Endothelial cell of umbilical vein (primary cell): Measurements from ENCODE around the gene ADAMTS17. TPM values are rescaled to one million over a fixed set of nuclear protein-coding genes. Genes with fewer than 3 reads are reported as not detected.
A peak's percentile ranks its signal among the peaks of the same experiment; 100 is the strongest.

ENCODE experiments used
- BruUV-seq: library from RNA; stranded (reverse); fragments of 400-500 nt; replicated peaks from 2 replicates; lab custom pipeline; 2021; lab: Mats Ljungman, UMichigan
- CTCF ChIA-PET: fragments of 300-600, 350-600 bp; sonication (Branson Sonifier 250); formaldehyde crosslinking; loops from one replicate; lab custom pipeline; 2021; ENCODE audit warnings: antibody characterized with exemption, inconsistent platforms; lab: Charles Lee
- POLR2A ChIA-PET: fragments of 300-600, 350-600 bp; sonication (Branson Sonifier 250); formaldehyde crosslinking; loops from one replicate; lab custom pipeline; 2021; ENCODE audit warnings: antibody characterized with exemption, inconsistent platforms; lab: Charles Lee
- DNase-seq: peaks from one replicate; pipeline ENCODE4 v3.0.0-alpha.2; 2011; ENCODE audit warnings: low read depth, low spot score
- FAIRE-seq: peaks from 2 replicates; lab custom pipeline; 2011; peaks lifted over from hg19 to GRCh38; lab: Jason Lieb, UNC
- H2AFZ ChIP-seq: 2 replicates; pipeline ENCODE4 v1.6.0; 2012; ENCODE audit warnings: low read depth, low read length, control low read depth, inconsistent platforms
- H3K27ac ChIP-seq: 2 replicates; pipeline ENCODE4 v1.5.1; 2011; ENCODE audit warnings: low read depth, mild to moderate bottlenecking, control low read depth, low read length, moderate library complexity; ENCODE audit not compliant: insufficient read depth
- H3K27me3 ChIP-seq, 2 experiments: 2 replicates each; pipeline versions ENCODE4 v1.6.0 to v1.6.1; 2011; ENCODE audit warnings: low read length in 2 of 2, mixed read lengths in 1 of 2; ENCODE audit not compliant: control insufficient read depth in 2 of 2, insufficient read depth in 2 of 2
- H3K36me3 ChIP-seq, 2 experiments: 2 replicates in 1 of 2; 3 replicates in 1 of 2; pipeline ENCODE4 v1.5.1; 2011; ENCODE audit warnings: low read length in 2 of 2, mild to moderate bottlenecking in 1 of 2, moderate library complexity in 1 of 2; ENCODE audit not compliant: control insufficient read depth in 2 of 2, insufficient read depth in 2 of 2; ENCODE audit errors: extremely low read depth in 1 of 2
- H3K4me1 ChIP-seq: 3 replicates; pipeline ENCODE4 v1.5.1; 2011; ENCODE audit warnings: mild to moderate bottlenecking, low read length; ENCODE audit not compliant: control insufficient read depth, insufficient read depth; ENCODE audit errors: extremely low read depth
- H3K4me2 ChIP-seq: 2 replicates; pipeline ENCODE4 v1.6.1; 2011; ENCODE audit warnings: low read length, control low read depth, mixed read lengths; ENCODE audit not compliant: insufficient read depth
- H3K4me3 ChIP-seq, 3 experiments: fragments of 200-600 bp in 1 of 3; sonication (generic), shearing (Covaris generic) in 1 of 3; replicated peaks in 1 of 3; 2 replicates each; pipeline ENCODE4 v1.5.1; 2011 to 2016; ENCODE audit warnings: control low read depth in 3 of 3, low read length in 3 of 3, mild to moderate bottlenecking in 2 of 3, inconsistent platforms in 1 of 3, low read depth in 1 of 3, moderate library complexity in 1 of 3; ENCODE audit not compliant: insufficient read depth in 1 of 3
- H3K79me2 ChIP-seq: 2 replicates; pipeline ENCODE4 v1.6.0; 2012; ENCODE audit warnings: low read length, inconsistent platforms; ENCODE audit not compliant: control insufficient read depth, insufficient read depth
- H3K9ac ChIP-seq: replicated peaks from 2 replicates; pipeline ENCODE3; 2011; ENCODE audit warnings: low read length, control low read depth; ENCODE audit not compliant: insufficient read depth; ENCODE audit errors: extremely low read depth
- H3K9me1 ChIP-seq: replicated peaks from 3 replicates; pipeline ENCODE4 v1.6.0; 2011; ENCODE audit warnings: mild to moderate bottlenecking, low read length; ENCODE audit not compliant: control insufficient read depth, insufficient read depth; ENCODE audit errors: extremely low read depth
- H3K9me3 ChIP-seq: replicated peaks from 2 replicates; pipeline ENCODE4 v1.5.1; 2012; ENCODE audit warnings: low read length, inconsistent platforms; ENCODE audit not compliant: control insufficient read depth, insufficient read depth
- H4K20me1 ChIP-seq: replicated peaks from 2 replicates; pipeline ENCODE3; 2011; ENCODE audit warnings: mild to moderate bottlenecking, low read length; ENCODE audit not compliant: control insufficient read depth, insufficient read depth; ENCODE audit errors: extremely low read depth
- CTCF ChIP-seq, 2 donors: IDR thresholded peaks; 1 replicate in 1 of 2; 2 replicates in 1 of 2; pipeline ENCODE4 v1.5.1; 2011; ENCODE audit warnings: low read length in 2 of 2, mild to moderate bottlenecking in 2 of 2, moderate library complexity in 2 of 2, control low read depth in 1 of 2, inconsistent platforms in 1 of 2, low read depth in 1 of 2; ENCODE audit not compliant: insufficient read depth in 1 of 2; ENCODE audit errors: extremely low read depth in 1 of 2
- EZH2 ChIP-seq: IDR thresholded peaks from 2 replicates; pipeline ENCODE4 v1.6.1; 2012; ENCODE audit warnings: borderline replicate concordance, low read depth, mild to moderate bottlenecking, moderate library complexity, low read length, inconsistent platforms; ENCODE audit not compliant: severe bottlenecking
- FOS ChIP-seq: IDR thresholded peaks from 2 replicates; pipeline ENCODE4 v1.6.1; 2011; ENCODE audit warnings: mild to moderate bottlenecking, low read length, moderate library complexity, borderline replicate concordance; ENCODE audit not compliant: insufficient read depth
- GATA2 ChIP-seq: IDR thresholded peaks from 2 replicates; pipeline ENCODE4 v1.7.0; 2011; ENCODE audit warnings: low read depth, mild to moderate bottlenecking, moderate library complexity, mixed read lengths, low read length; ENCODE audit not compliant: insufficient read length, insufficient read depth
- JUN ChIP-seq: IDR thresholded peaks from 2 replicates; pipeline ENCODE4 v1.6.1; 2011; ENCODE audit warnings: borderline replicate concordance, low read depth; ENCODE audit not compliant: insufficient read length, insufficient read depth
- MYC ChIP-seq: IDR thresholded peaks from one replicate; pipeline ENCODE4 v1.6.1; 2011; ENCODE audit warnings: mild to moderate bottlenecking, low read depth, low read length
- POLR2A ChIP-seq: IDR thresholded peaks from 2 replicates; pipeline ENCODE4 v1.6.1; 2012; ENCODE audit warnings: low read depth, mild to moderate bottlenecking, control low read depth, low read length
- POLR2AphosphoS5 ChIP-seq: IDR thresholded peaks from 2 replicates; pipeline ENCODE4 v1.6.1; 2012; ENCODE audit warnings: low read depth, mild to moderate bottlenecking, control low read depth, low read length, moderate library complexity; ENCODE audit not compliant: insufficient read depth
- dilution Hi-C: fragments of 300-500 bp; cut with MboI; formaldehyde crosslinking; loops from one replicate; pipeline ENCODE4 v1.15.0; 2019; ENCODE audit warnings: low sequenced_read_pairs; ENCODE audit not compliant: extremely low pct_ligation_motif_present
- intact Hi-C: fragments of 100-400 bp; cut with micrococcal nuclease; formaldehyde crosslinking; loops from one replicate; pipeline ENCODE4 v1.10.0; 2022
- polyA plus RNA-seq, 4 experiments: library from polyadenylated mRNA; depleted of rRNA in 3 of 4; stranded (reverse) in 3 of 4; unstranded in 1 of 4; fragments of >200 nt; gene quantifications; 2 replicates each; pipeline versions ENCODE4 v1.2.1 to v1.2.3, GENCODE V29; 2011 to 2012; ENCODE audit warnings: missing spikeins in 1 of 4
- total RNA-seq: library from RNA; stranded (reverse); gene quantifications from 2 replicates; pipeline ENCODE4 v1.2.3, GENCODE V29; 2021
- TF ChIP-seq, protein P1 (sequence below): IDR thresholded peaks from 2 replicates; pipeline ENCODE4 v1.6.1; 2011; ENCODE audit not compliant: insufficient read depth, insufficient read length

ADAMTS17 gene
- total and polyA plus RNA-seq, 2 donors (not counting 3 experiments of a cell fraction or from before 2014, with no cell fraction given): 0.12 TPM; not detected in 1

- no peak overlapping the region for H3K4me2 ChIP-seq
- no peak for FAIRE-seq
- intact Hi-C loops (no loop called here), dilution Hi-C loops (no loop called here)
- H3K27me3 ChIP-seq: no peaks in the 10 kb centered on the region
- H3K4me1 ChIP-seq: no peaks in the 10 kb centered on the region
- POLR2A ChIA-PET: no interaction called here
- H3K9me3 ChIP-seq: no peaks in the 10 kb centered on the region
- DNase-seq: no peak
- TF ChIP-seq CTCF (IDR thresholded peaks at IDR 0.05; ENCODE audit: extremely low read depth in 1 of 2, insufficient read depth in 1 of 2, low read depth in 1 of 2, low read length in 2 of 2) (peak in 1 of 2 donors; percentile 7), POLR2AphosphoS5 (no peak), POLR2A (no peak), EZH2 (no peak), FOS (no peak)
- no peaks in the 10 kb centered on the region for H3K79me2 ChIP-seq
- no peaks in the 10 kb centered on the region for H3K36me3 ChIP-seq
- H3K4me3 ChIP-seq: no peak overlapping the region
- H3K9ac ChIP-seq: no peak overlapping the region
- no peaks in the 10 kb centered on the region for H3K9me1 ChIP-seq
- BruUV-seq: no TSS peak
- CTCF ChIA-PET: no interaction called here
- no peak overlapping the region for H2AFZ ChIP-seq
- H3K27ac ChIP-seq: no peak overlapping the region
- no peaks in the 10 kb centered on the region for H4K20me1 ChIP-seq
Observed at GRCh38 chr15:99961011-99961441, 380.7 kb downstream of the ADAMTS17 start.

DNA sequence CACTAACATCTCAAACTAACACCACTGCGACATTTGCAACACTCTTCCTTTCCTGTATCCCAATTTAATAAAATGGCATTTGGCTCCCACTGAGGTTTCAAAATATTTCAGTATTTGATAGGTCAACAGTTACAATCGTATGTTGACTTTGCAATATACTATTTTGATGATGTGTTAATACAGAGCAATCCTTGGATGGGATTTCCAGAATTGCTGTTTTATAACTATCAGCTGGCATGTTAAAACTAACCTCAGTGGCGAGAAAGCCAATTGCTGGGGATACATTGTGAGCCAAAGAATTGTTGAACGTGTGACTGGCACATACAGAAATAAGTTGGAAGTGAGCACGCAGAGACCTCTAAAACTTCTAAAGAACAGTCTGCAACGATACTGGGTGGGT, 382.4 kb downstream of the ADAMTS17 start:
- Histone ChIP-seq H3K4me2 (no peak overlapping the region), H3K79me2 (no peaks in the 10 kb centered on the region), H3K27me3 (no peaks in the 10 kb centered on the region), H3K9ac (no peak overlapping the region), H3K9me1 (no peaks in the 10 kb centered on the region), H3K9me3 (no peaks in the 10 kb centered on the region), H2AFZ (no peak overlapping the region), H3K27ac (no peak overlapping the region), H3K4me3 (no peak overlapping the region), H4K20me1 (no peaks in the 10 kb centered on the region), H3K36me3 (no peaks in the 10 kb centered on the region), H3K4me1 (no peaks in the 10 kb centered on the region)
- ChIA-PET POLR2A (no interaction called here), CTCF (no interaction called here)
- DNase-seq (no peak), FAIRE-seq (no peak)
- dilution Hi-C loops: no loop called here
- TF ChIP-seq CTCF (IDR thresholded peaks at IDR 0.05; ENCODE audit: extremely low read depth in 1 of 2, insufficient read depth in 1 of 2, low read depth in 1 of 2, low read length in 2 of 2) (no peak), JUN (no peak), FOS (no peak), GATA2 (no peak), MYC (no peak), EZH2 (no peak), POLR2AphosphoS5 (no peak), POLR2A (no peak)
- TF ChIP-seq, protein P1, sequence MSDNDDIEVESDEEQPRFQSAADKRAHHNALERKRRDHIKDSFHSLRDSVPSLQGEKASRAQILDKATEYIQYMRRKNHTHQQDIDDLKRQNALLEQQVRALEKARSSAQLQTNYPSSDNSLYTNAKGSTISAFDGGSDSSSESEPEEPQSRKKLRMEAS: no peak
- BruUV-seq: no TSS peak
- intact Hi-C loops: no loop called here
